Transverse colon (tissue), 4 donors: ENCODE results near the gene L3MBTL4. TPM values are rescaled to one million over a fixed set of nuclear protein-coding genes. Genes with fewer than 3 reads are reported as not detected.

ENCODE experiments used
- DNase-seq: peaks from one replicate; pipeline ENCODE4 v3.0.0-alpha.2; 2019
- H3K27ac ChIP-seq, 4 donors: fragments of 200-600 bp; sonication (generic); 2 replicates each; pipeline ENCODE4 v1.5.1; 2016 to 2018; ENCODE audit warnings: inconsistent platforms in 4 of 4
- H3K27me3 ChIP-seq: fragments of 200-600 bp; sonication (generic); 2 replicates; pipeline ENCODE4 v1.5.1; 2017; ENCODE audit warnings: inconsistent platforms
- H3K36me3 ChIP-seq, 4 donors: fragments of 200-600 bp; sonication (generic); 2 replicates each; pipeline ENCODE4 v1.5.1; 2017 to 2019; ENCODE audit warnings: inconsistent platforms in 4 of 4
- H3K4me1 ChIP-seq, 4 donors: fragments of 200-600 bp; sonication (generic); 2 replicates each; pipeline ENCODE4 v1.5.1; 2017 to 2020; ENCODE audit warnings: inconsistent platforms in 4 of 4
- H3K4me3 ChIP-seq, 4 donors: fragments of 200-600 bp; sonication (generic); 1 replicate in 1 of 4; 2 replicates in 3 of 4; pipeline versions ENCODE4 v1.5.1 to v1.6.1; 2017 to 2019; ENCODE audit warnings: inconsistent platforms in 4 of 4
- H3K9me3 ChIP-seq, 2 donors: fragments of 200-600 bp; sonication (generic); 2 replicates each; pipeline ENCODE4 v1.5.1; 2017 to 2019; ENCODE audit warnings: inconsistent platforms in 2 of 2
- CTCF ChIP-seq, 5 experiments: fragments of 200-600 bp in 3 of 5; fragments of 450-650 bp in 2 of 5; sonication (generic) in 3 of 5; IDR thresholded peaks; 1 replicate in 2 of 5; 2 replicates in 3 of 5; pipeline ENCODE4 v1.5.1; 2016 to 2017; ENCODE audit warnings: antibody characterized with exemption in 5 of 5, inconsistent platforms in 3 of 5, mild to moderate bottlenecking in 2 of 5, moderate library complexity in 1 of 5
- EP300 ChIP-seq: sonication (generic); formaldehyde crosslinking; IDR thresholded peaks from one replicate; pipeline ENCODE4 v1.6.1; 2017; ENCODE audit warnings: antibody characterized with exemption, low read depth
- POLR2A ChIP-seq: fragments of 450-650 bp; IDR thresholded peaks from one replicate; pipeline ENCODE4 v1.6.1; 2016; ENCODE audit warnings: antibody characterized with exemption, mild to moderate bottlenecking, moderate library complexity
- POLR2AphosphoS5 ChIP-seq, 3 donors: sonication (generic); formaldehyde crosslinking; IDR thresholded peaks; one replicate each; pipeline ENCODE4 v1.6.1; 2016; ENCODE audit warnings: antibody characterized with exemption in 3 of 3
- WGBS, 2 donors: methylation state at CpG; one replicate each; pipeline ENCODE4 v1.1.5; 2018; ENCODE audit warnings: low coverage in 1 of 2; 5-methylcytosine and 5-hydroxymethylcytosine counted together
- in situ Hi-C, 4 donors: fragments of 200-750 bp; cut with MboI; loops; one replicate each; pipeline versions ENCODE4 v1.15.0 to v1.15.1; 2017; ENCODE audit warnings: low sequenced_read_pairs in 3 of 4, low pct_ligation_motif_present in 1 of 4, low pct_unique_long_range_greater_than_20kb in 1 of 4
- intact Hi-C: fragments of 100-400 bp; cut with DNase I; formaldehyde crosslinking; loops from one replicate; pipeline ENCODE4 v1.15.1; 2023; ENCODE audit warnings: low total_unique reads
- total RNA-seq, 4 donors: library from RNA; depleted of rRNA; stranded (reverse); fragments of >200 nt; gene quantifications; one replicate each; pipeline ENCODE4 v1.1.0, GENCODE V29; 2016

The L3MBTL4 gene
- total RNA-seq, 4 donors from 2014 or later, result 0.20 to 4.9 (median 2.9) TPM

GRCh38 chr18:6406075-6406909 lies 8.4 kb downstream of the L3MBTL4 start:
- no peak for DNase-seq
- Histone ChIP-seq H3K27ac (no peak overlapping the region), H3K36me3 (no peaks in the 10 kb centered on the region), H3K27me3 (no peaks in the 10 kb centered on the region), H3K9me3 (no peaks in the 10 kb centered on the region), H3K4me3 (no peak overlapping the region), H3K4me1 (peaks cover 0 to 8% (median 0%) of the 10 kb centered on the region in 4 donors)
- 57 to 66% methylated on average over 4 to 10 of the region's 10 CpGs for WGBS, 2 donors
- in situ Hi-C loops, result no loop called here
- TF ChIP-seq EP300 (no peak), CTCF (IDR thresholded peaks at IDR 0.05) (no peak), POLR2A (no peak), POLR2AphosphoS5 (IDR thresholded peaks at IDR 0.05) (no peak)
- intact Hi-C loops, result no loop called here

GRCh38 chr18:6405237-6406074 lies 9.3 kb downstream of the L3MBTL4 start:
- in situ Hi-C loops, result no loop called here
- H3K9me3 ChIP-seq, result no peaks in the 10 kb centered on the region
- peaks cover 0 to 8% (median 0%) of the 10 kb centered on the region in 4 donors for H3K4me1 ChIP-seq
- H3K4me3 ChIP-seq, result no peak overlapping the region
- H3K27me3 ChIP-seq, result no peaks in the 10 kb centered on the region
- 60 to 82% methylated on average over 1 to 11 of the region's 11 CpGs for WGBS, 2 donors
- no peaks in the 10 kb centered on the region for H3K36me3 ChIP-seq
- H3K27ac ChIP-seq, result no peak overlapping the region
- DNase-seq, result no peak
- intact Hi-C loops, result no loop called here
- TF ChIP-seq POLR2AphosphoS5 (IDR thresholded peaks at IDR 0.05) (no peak), CTCF (IDR thresholded peaks at IDR 0.05) (no peak), EP300 (no peak), POLR2A (no peak)

- Histone ChIP-seq H3K4me1 (peaks cover 0 to 8% (median 0%) of the 10 kb centered on the region in 4 donors), H3K4me3 (no peak overlapping the region), H3K27ac (no peak overlapping the region), H3K27me3 (no peaks in the 10 kb centered on the region), H3K9me3 (no peaks in the 10 kb centered on the region), H3K36me3 (no peaks in the 10 kb centered on the region)
- WGBS, 2 donors, result 84 to 89% methylated on average over 3 to 5 of the region's 5 CpGs
- in situ Hi-C loops (no loop called here), intact Hi-C loops (no loop called here)
- no peak for DNase-seq
- TF ChIP-seq POLR2AphosphoS5 (IDR thresholded peaks at IDR 0.05) (no peak), CTCF (IDR thresholded peaks at IDR 0.05) (no peak), EP300 (no peak), POLR2A (no peak)
These were observed 9.9 kb downstream of the L3MBTL4 start for GRCh38 chr18:6404834-6405233.

- in situ Hi-C loops (no loop called here), intact Hi-C loops (no loop called here)
- no peak overlapping the region for H3K27ac ChIP-seq
- no peak for DNase-seq
- no peaks in the 10 kb centered on the region for H3K9me3 ChIP-seq
- H3K4me3 ChIP-seq, result no peak overlapping the region
- peaks cover 0 to 5% (median 0%) of the 10 kb centered on the region in 4 donors for H3K4me1 ChIP-seq
- WGBS, 2 donors, result 79 to 82% methylated on average over 8 of the region's 8 CpGs
- H3K27me3 ChIP-seq, result no peaks in the 10 kb centered on the region
- TF ChIP-seq CTCF (IDR thresholded peaks at IDR 0.05) (no peak), EP300 (no peak)
- no peaks in the 10 kb centered on the region for H3K36me3 ChIP-seq
These were observed 13.0 kb downstream of the L3MBTL4 start for GRCh38 chr18:6401687-6402086.
